ENCODE measurements around the gene PPT2. TPM values are rescaled to one million over a fixed set of nuclear protein-coding genes. Genes with fewer than 3 reads are reported as not detected.

The PPT2 gene
- total RNA-seq, 2 experiments from 2014 or later, result 8.7 to 8.9 TPM

GRCh38 chr6:32152769-32153563, 975 bp upstream of the PPT2 start:
- H3K27ac Mint-ChIP-seq, result peak overlapping the region; percentile 88
- Histone ChIP-seq H3K9me3 (ENCODE audit: control insufficient read depth in 1 of 2, insufficient read depth in 1 of 2, low read length in 2 of 2) (peaks cover 0 to 11% of the 10 kb centered on the region in 2 experiments), H3K4me3 (ENCODE audit: low read length) (no peak overlapping the region), H3K36me3 (ENCODE audit: insufficient read depth, low read length) (peaks cover 6% of the 10 kb centered on the region), H3K27ac (ENCODE audit: low read depth in 1 of 2, low read length in 2 of 2) (peak overlapping the region in 1 of 2 donors; percentile 29), H3K4me1 (ENCODE audit: insufficient read depth, low read length) (peaks cover 65% of the 10 kb centered on the region), H3K27me3 (ENCODE audit: control insufficient read depth in 1 of 2, insufficient read depth in 2 of 2, low read length in 2 of 2) (peaks cover 11 to 21% of the 10 kb centered on the region in 2 experiments)
- ATAC-seq (ENCODE audit: poor library complexity) (no peak), DNase-seq (peak in 1 of 14 experiments; percentile 14)
- H3K9me3 Mint-ChIP-seq, result no peaks in the 10 kb centered on the region
- peak overlapping the region; percentile 89 for H3K4me3 Mint-ChIP-seq
- POLR2A ChIA-PET, result interaction anchor here (0.5 to 2.2 kb wide), 3 partner anchors 22 to 44 kb away, joined by 5 to 8 read pairs (median 7); partner anchors contain the start of genes ATF6B and FKBPL
- peaks cover 74% of the 10 kb centered on the region for H3K4me1 Mint-ChIP-seq (ENCODE audit: low read depth)
- peaks cover 31% of the 10 kb centered on the region for H3K27me3 Mint-ChIP-seq
- no peak for TF ChIP-seq CTCF (IDR thresholded peaks at IDR 0.05)
- peaks cover 22% of the 10 kb centered on the region for H3K36me3 Mint-ChIP-seq (ENCODE audit: low read depth)
- intact Hi-C loops (cut with DNase I, micrococcal nuclease), result loop anchor here in 1 of 2 experiments (10.0 kb wide), 1 partner anchor 108 kb away; no protein-coding TSS in a partner anchor
- CTCF ChIA-PET, result interaction anchor here (1.7 kb wide), 1 partner anchor 34 kb away, joined by 4 read pairs; no protein-coding TSS in a partner anchor

DNA sequence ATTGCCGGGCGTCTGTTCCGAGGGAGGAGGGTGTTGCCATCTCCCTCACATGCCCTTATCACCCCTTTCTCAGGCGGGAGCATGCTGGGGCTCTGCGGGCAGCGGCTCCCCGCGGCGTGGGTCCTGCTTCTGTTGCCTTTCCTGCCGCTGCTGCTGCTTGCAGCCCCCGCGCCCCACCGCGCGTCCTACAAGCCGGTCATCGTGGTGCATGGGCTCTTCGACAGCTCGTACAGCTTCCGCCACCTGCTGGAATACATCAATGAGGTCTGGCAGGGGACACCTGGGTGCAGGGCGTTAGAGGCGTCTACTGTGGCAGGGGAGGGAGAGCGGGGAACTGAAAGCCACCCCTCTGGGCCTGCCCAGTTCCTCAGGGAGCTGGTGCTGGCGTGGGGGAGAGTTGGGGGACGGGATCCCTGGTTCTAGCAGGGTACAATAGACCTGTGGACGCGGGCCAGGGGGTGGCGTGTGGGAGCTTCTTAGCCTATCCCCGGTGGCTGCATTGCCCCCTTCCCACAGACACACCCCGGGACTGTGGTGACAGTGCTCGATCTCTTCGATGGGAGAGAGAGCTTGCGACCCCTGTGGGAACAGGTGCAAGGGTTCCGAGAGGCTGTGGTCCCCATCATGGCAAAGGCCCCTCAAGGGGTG, 697 bp downstream of the PPT2 start:
- intact Hi-C loops (cut with DNase I, micrococcal nuclease), result loop anchor here (1.0 to 10.0 kb wide), 7 partner anchors 24 to 110 kb away; partner anchors contain the start of genes FKBPL (in 2 of the 2) and RNF5 (in 1 of the 2)
- peak; percentile 71 for TF ChIP-seq CTCF (IDR thresholded peaks at IDR 0.05)
- Histone ChIP-seq H3K27me3 (ENCODE audit: control insufficient read depth in 1 of 2, insufficient read depth in 2 of 2, low read length in 2 of 2) (peaks cover 0 to 6% of the 10 kb centered on the region in 2 experiments), H3K36me3 (ENCODE audit: insufficient read depth, low read length) (peaks cover 13% of the 10 kb centered on the region), H3K27ac (ENCODE audit: low read depth in 1 of 2, low read length in 2 of 2) (peak overlapping the region; percentile 51 to 67), H3K4me3 (ENCODE audit: low read length) (peak overlapping the region; percentile 80), H3K9me3 (ENCODE audit: control insufficient read depth in 1 of 2, insufficient read depth in 1 of 2, low read length in 2 of 2) (no peaks in the 10 kb centered on the region), H3K4me1 (ENCODE audit: insufficient read depth, low read length) (peaks cover 49% of the 10 kb centered on the region)
- peak; percentile 64 for ATAC-seq (ENCODE audit: poor library complexity)
- ChIA-PET CTCF (interaction anchor here (1.2 to 1.3 kb wide), 3 partner anchors 27 to 41 kb away, joined by 5 to 9 read pairs (median 8); partner anchors contain the start of gene ATF6B), POLR2A (interaction anchor here (0.8 to 1.2 kb wide), 6 partner anchors 10 to 107 kb away, joined by 3 to 10 read pairs (median 4); partner anchors contain the start of genes AGPAT1, ATF6B, EGFL8 and FKBPL)
- H3K9me3 Mint-ChIP-seq, result no peaks in the 10 kb centered on the region
- peaks cover 29% of the 10 kb centered on the region for H3K36me3 Mint-ChIP-seq (ENCODE audit: low read depth)
- H3K4me1 Mint-ChIP-seq (ENCODE audit: low read depth), result peaks cover 60% of the 10 kb centered on the region
- DNase-seq, result peak; percentile 43 to 85 (median 59)
- H3K27ac Mint-ChIP-seq, result peak overlapping the region; percentile 88
- H3K27me3 Mint-ChIP-seq, result peaks cover 18% of the 10 kb centered on the region
- H3K4me3 Mint-ChIP-seq, result peak overlapping the region; percentile 96

GRCh38 chr6:32156891-32157290, 3.0 kb downstream of the PPT2 start:
- intact Hi-C loops (cut with DNase I, micrococcal nuclease), result loop anchor here in 1 of 2 experiments (1.0 to 10.0 kb wide), 2 partner anchors 15 to 112 kb away; no protein-coding TSS in a partner anchor
- no peak for TF ChIP-seq CTCF (IDR thresholded peaks at IDR 0.05)
- H3K36me3 Mint-ChIP-seq (ENCODE audit: low read depth), result peaks cover 30% of the 10 kb centered on the region
- Histone ChIP-seq H3K4me1 (ENCODE audit: insufficient read depth, low read length) (peaks cover 39% of the 10 kb centered on the region), H3K27me3 (ENCODE audit: control insufficient read depth in 1 of 2, insufficient read depth in 2 of 2, low read length in 2 of 2) (no peaks in the 10 kb centered on the region), H3K4me3 (ENCODE audit: low read length) (no peak overlapping the region), H3K36me3 (ENCODE audit: insufficient read depth, low read length) (peaks cover 13% of the 10 kb centered on the region), H3K27ac (ENCODE audit: low read depth in 1 of 2, low read length in 2 of 2) (no peak overlapping the region), H3K9me3 (ENCODE audit: control insufficient read depth in 1 of 2, insufficient read depth in 1 of 2, low read length in 2 of 2) (no peaks in the 10 kb centered on the region)
- peaks cover 3% of the 10 kb centered on the region for H3K27me3 Mint-ChIP-seq
- ATAC-seq (ENCODE audit: poor library complexity), result no peak
- H3K4me1 Mint-ChIP-seq (ENCODE audit: low read depth), result peaks cover 41% of the 10 kb centered on the region
- H3K9me3 Mint-ChIP-seq, result no peaks in the 10 kb centered on the region
- H3K27ac Mint-ChIP-seq, result no peak overlapping the region
- POLR2A ChIA-PET, result no interaction called here
- CTCF ChIA-PET, result no interaction called here
- DNase-seq, result no peak
- no peak overlapping the region for H3K4me3 Mint-ChIP-seq

Data from CD4-positive, alpha-beta T cell (primary cell).